ENCODE results near the gene RSPH10B2.
"Not testable (repeated sequence)": the region's sequence is repeated elsewhere in the genome, so short reads cannot be mapped to it uniquely, and the experiment has no call there.

Gene RSPH10B2

GRCh38 chr7:6843654-6844053, 89.8 kb downstream of the RSPH10B2 start:
- DNase-seq, result not testable (repeated sequence)

- not testable (repeated sequence) for DNase-seq
Measured at GRCh38 chr7:6845971-6846449, 92.1 kb downstream of the RSPH10B2 start.

DNA sequence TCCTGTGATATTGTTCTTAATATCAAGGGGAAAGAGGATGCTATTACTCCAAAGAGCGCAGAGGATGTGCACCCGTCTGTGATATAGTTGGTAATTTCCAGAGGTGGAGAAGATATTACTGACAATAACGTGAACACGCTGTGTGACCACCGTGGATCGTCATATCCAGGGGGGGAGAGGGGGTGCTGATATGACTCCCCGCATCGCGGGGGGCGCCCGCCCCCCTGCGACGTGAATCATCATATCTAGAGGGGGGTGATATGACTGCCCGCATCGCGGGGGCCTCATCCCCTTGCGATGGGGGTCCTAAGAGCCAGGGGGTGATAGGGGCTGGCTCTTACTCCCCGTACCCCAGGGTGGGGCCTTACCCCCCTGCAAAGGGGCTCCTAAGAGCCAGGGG, 93.8 kb downstream of the RSPH10B2 start:
- not testable (repeated sequence) for DNase-seq

All from activated CD4-positive, alpha-beta T cell treated with anti-CD3 and anti-CD28 coated beads, Interleukin-10, Interleukin-2, amounts not matched to agents 100 ng/mL and 50 ng/mL, durations not matched to agents 16 hours and 8 hours (primary cell).